DMS53 (cell line): ENCODE measurements around the gene SQOR.
A peak's percentile ranks its signal among the peaks of the same experiment; 100 is the strongest.

Experiments
- DNase-seq: peaks from one replicate; lab custom pipeline; 2025; lab: John Stamatoyannopoulos, UW

SQOR gene

GRCh38 chr15:45634432-45635190 is at the start of gene SQOR:
TSS of gene SQOR (plus strand) at chr15:45635029. CDS start at chr15:45658924, 23,895 bp downstream.
- peak; percentile 92 for DNase-seq

- no peak for DNase-seq
Observed at GRCh38 chr15:45585069-45585791, 49.6 kb upstream of the SQOR start.

- DNase-seq, result no peak
Observed at GRCh38 chr15:45586125-45586524, 48.7 kb upstream of the SQOR start.

- DNase-seq, result no peak
Observed at GRCh38 chr15:45586601-45587094, 48.2 kb upstream of the SQOR start.

- DNase-seq, result peak; percentile 92
Observed at GRCh38 chr15:45587095-45587862, 47.5 kb upstream of the SQOR start, which contains the start of gene BLOC1S6. TSS of gene BLOC1S6 (plus strand) at chr15:45587379. CDS start at chr15:45587444, 65 bp downstream.

GRCh38 chr15:45587863-45588170 is 47.0 kb upstream of the SQOR start:
- no peak for DNase-seq

- DNase-seq, result peak; percentile 7
Observed at GRCh38 chr15:45588219-45588875, 46.5 kb upstream of the SQOR start.

- no peak for DNase-seq
Observed at GRCh38 chr15:45589256-45589655, 45.6 kb upstream of the SQOR start.

GRCh38 chr15:45594319-45594718 is 40.5 kb upstream of the SQOR start:
- no peak for DNase-seq

GRCh38 chr15:45594835-45595530 is 39.8 kb upstream of the SQOR start:
- no peak for DNase-seq

- DNase-seq, result no peak
Observed at GRCh38 chr15:45603881-45604280, 30.9 kb upstream of the SQOR start.

GRCh38 chr15:45604326-45604725 is 30.5 kb upstream of the SQOR start:
- DNase-seq, result no peak

GRCh38 chr15:45606413-45606812 is 28.4 kb upstream of the SQOR start:
- DNase-seq, result no peak

- DNase-seq, result no peak
Observed at GRCh38 chr15:45606841-45607240, 28.0 kb upstream of the SQOR start.

GRCh38 chr15:45611305-45611704 is 23.5 kb upstream of the SQOR start:
- DNase-seq, result peak; percentile 54

- DNase-seq, result no peak
Observed at GRCh38 chr15:45612790-45613415, 21.9 kb upstream of the SQOR start.

- DNase-seq, result no peak
Observed at GRCh38 chr15:45616901-45617323, 17.9 kb upstream of the SQOR start.

- peak; percentile 20 for DNase-seq
Observed at GRCh38 chr15:45618813-45619212, 16.0 kb upstream of the SQOR start.

GRCh38 chr15:45628136-45628535 is 6.7 kb upstream of the SQOR start:
- no peak for DNase-seq

- DNase-seq, result peak; percentile 10
Observed at GRCh38 chr15:45630917-45631691, 3.7 kb upstream of the SQOR start.
